ENCODE data around the gene GLUD1.
"Not testable (repeated sequence)": the region's sequence is repeated elsewhere in the genome, so short reads cannot be mapped to it uniquely, and the experiment has no call there.

DNA sequence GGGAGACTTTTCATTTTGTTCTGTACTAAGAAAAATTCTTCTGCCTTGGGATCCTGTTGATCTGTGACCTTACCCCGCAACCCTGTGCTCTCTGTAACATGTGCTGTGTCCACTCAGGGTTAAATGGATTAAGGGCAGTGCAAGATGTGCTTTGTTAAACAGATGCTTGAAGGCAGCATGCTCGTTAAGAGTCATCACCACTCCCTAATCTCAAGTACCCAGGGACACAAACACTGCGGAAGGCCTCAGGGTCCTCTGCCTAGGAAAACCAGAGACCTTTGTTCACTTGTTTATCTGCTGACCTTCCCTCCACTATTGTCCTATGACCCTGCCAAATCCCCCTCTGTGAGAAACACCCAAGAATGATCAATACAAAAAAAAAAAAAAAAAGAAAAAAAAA is 13.1 kb downstream of the GLUD1 start:
- TF ChIP-seq EZH2 (IDR thresholded peaks at IDR 0.05; ENCODE audit: borderline replicate concordance); EZH2phosphoT487 (IDR thresholded peaks at IDR 0.05; ENCODE audit: low read depth, severe bottlenecking, unreplicated experiment): not testable (repeated sequence)
- TF ChIP-seq, protein P1, sequence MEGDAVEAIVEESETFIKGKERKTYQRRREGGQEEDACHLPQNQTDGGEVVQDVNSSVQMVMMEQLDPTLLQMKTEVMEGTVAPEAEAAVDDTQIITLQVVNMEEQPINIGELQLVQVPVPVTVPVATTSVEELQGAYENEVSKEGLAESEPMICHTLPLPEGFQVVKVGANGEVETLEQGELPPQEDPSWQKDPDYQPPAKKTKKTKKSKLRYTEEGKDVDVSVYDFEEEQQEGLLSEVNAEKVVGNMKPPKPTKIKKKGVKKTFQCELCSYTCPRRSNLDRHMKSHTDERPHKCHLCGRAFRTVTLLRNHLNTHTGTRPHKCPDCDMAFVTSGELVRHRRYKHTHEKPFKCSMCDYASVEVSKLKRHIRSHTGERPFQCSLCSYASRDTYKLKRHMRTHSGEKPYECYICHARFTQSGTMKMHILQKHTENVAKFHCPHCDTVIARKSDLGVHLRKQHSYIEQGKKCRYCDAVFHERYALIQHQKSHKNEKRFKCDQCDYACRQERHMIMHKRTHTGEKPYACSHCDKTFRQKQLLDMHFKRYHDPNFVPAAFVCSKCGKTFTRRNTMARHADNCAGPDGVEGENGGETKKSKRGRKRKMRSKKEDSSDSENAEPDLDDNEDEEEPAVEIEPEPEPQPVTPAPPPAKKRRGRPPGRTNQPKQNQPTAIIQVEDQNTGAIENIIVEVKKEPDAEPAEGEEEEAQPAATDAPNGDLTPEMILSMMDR (IDR thresholded peaks at IDR 0.05; ENCODE audit: poor library complexity), result not testable (repeated sequence)
